GM12801 (cell line): Measurements from ENCODE around the gene FAF1.

Source experiments
- CTCF ChIP-seq: IDR thresholded peaks from one replicate; pipeline ENCODE4 v1.5.1; 2011; ENCODE audit warnings: control low read depth; ENCODE audit not compliant: insufficient read length; ENCODE audit errors: extremely low read depth

The FAF1 gene

GRCh38 chr1:50508040-50508586 is 452.0 kb downstream of the FAF1 start:
- TF ChIP-seq CTCF = no peak

- no peak for TF ChIP-seq CTCF
Measured at GRCh38 chr1:50505427-50505826, 454.6 kb downstream of the FAF1 start.

GRCh38 chr1:50503515-50503914 is 456.6 kb downstream of the FAF1 start:
- TF ChIP-seq CTCF = no peak

GRCh38 chr1:50502147-50502546 is 457.9 kb downstream of the FAF1 start:
- no peak for TF ChIP-seq CTCF

- TF ChIP-seq CTCF = no peak
Measured at GRCh38 chr1:50497007-50497406, 463.1 kb downstream of the FAF1 start.

- TF ChIP-seq CTCF = no peak
Measured at GRCh38 chr1:50493710-50494109, 466.4 kb downstream of the FAF1 start.

GRCh38 chr1:50492142-50492541 is 467.9 kb downstream of the FAF1 start:
- no peak for TF ChIP-seq CTCF
